Adipocyte (in vitro differentiated cells): ENCODE measurements around the gene HSFX1.

Experiments used
- DNase-seq: peaks from one replicate; pipeline ENCODE4 v3.0.0-alpha.2; 2015; ENCODE audit warnings: low read depth
- H3K27me3 ChIP-seq: replicated peaks from 2 replicates; pipeline ENCODE4 v1.7.0; 2013; ENCODE audit warnings: mild to moderate bottlenecking, low read length, moderate library complexity; ENCODE audit not compliant: control insufficient read depth, insufficient read depth
- H3K36me3 ChIP-seq: 2 replicates; pipeline ENCODE4 v1.7.0; 2013; ENCODE audit warnings: low read length, mild to moderate bottlenecking, moderate library complexity; ENCODE audit not compliant: control insufficient read depth, insufficient read depth, severe bottlenecking
- H3K4me1 ChIP-seq: 2 replicates; pipeline ENCODE4 v1.7.0; 2013; ENCODE audit warnings: mild to moderate bottlenecking, low read length, moderate library complexity; ENCODE audit not compliant: control insufficient read depth, insufficient read depth
- H3K4me3 ChIP-seq: 2 replicates; pipeline ENCODE4 v1.7.0; 2013; ENCODE audit warnings: mild to moderate bottlenecking, low read length, moderate library complexity
- H3K9ac ChIP-seq: 2 replicates; pipeline ENCODE4 v1.7.0; 2013; ENCODE audit warnings: mild to moderate bottlenecking, low read length, moderate library complexity
- H3K9me3 ChIP-seq: 2 replicates; pipeline ENCODE4 v1.7.0; 2013; ENCODE audit warnings: mild to moderate bottlenecking, low read length, moderate library complexity; ENCODE audit not compliant: control insufficient read depth

HSFX1 gene

DNA sequence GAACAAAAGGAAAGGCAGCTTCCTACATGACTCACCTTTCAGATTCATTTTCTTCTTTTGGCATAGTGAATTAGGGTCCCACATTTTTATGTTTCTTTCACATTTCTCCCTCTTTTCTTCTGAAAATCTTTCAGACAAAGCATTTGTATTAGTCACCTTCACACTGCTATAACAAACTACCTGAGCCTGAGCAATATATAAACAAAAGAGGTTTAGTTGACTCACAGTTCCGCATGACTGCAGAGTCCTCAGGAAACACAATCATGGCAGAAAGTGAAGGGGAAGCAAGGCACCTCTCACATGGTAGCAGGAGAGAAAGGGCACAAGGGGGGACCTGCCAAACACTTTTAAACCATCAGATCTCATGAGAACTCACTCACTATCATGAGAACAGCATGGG, 44.8 kb downstream of the HSFX1 start:
- DNase-seq = no peak
- H3K9ac ChIP-seq = no peak overlapping the region
- H3K36me3 ChIP-seq = no peaks in the 10 kb centered on the region
- no peaks in the 10 kb centered on the region for H3K4me1 ChIP-seq
- no peak overlapping the region for H3K4me3 ChIP-seq
- peaks cover 9% of the 10 kb centered on the region for H3K9me3 ChIP-seq
- H3K27me3 ChIP-seq = peaks cover 7% of the 10 kb centered on the region

DNA sequence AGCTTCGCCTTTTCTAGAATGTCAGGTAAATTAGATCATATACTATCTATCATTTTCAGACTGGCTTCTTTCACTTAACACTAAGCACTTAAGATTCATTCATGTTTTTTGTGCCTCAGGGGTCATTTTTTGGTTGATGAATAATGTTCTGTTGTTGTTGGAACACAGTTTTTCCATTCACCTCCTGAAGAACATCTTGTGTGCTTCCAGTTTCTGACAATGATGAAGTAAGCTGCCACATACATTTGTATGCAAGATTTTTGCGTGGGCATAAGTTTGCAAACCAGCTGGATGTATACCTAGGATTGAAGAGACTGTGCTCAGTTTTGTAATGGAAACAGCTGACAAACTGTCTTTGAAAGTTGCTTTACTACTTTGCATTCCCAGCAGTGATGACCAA, 45.5 kb downstream of the HSFX1 start:
- Histone ChIP-seq H3K9ac (no peak overlapping the region), H3K4me1 (no peaks in the 10 kb centered on the region), H3K4me3 (no peak overlapping the region), H3K9me3 (peaks cover 9% of the 10 kb centered on the region), H3K27me3 (peaks cover 5% of the 10 kb centered on the region), H3K36me3 (no peaks in the 10 kb centered on the region)
- DNase-seq = no peak

DNA sequence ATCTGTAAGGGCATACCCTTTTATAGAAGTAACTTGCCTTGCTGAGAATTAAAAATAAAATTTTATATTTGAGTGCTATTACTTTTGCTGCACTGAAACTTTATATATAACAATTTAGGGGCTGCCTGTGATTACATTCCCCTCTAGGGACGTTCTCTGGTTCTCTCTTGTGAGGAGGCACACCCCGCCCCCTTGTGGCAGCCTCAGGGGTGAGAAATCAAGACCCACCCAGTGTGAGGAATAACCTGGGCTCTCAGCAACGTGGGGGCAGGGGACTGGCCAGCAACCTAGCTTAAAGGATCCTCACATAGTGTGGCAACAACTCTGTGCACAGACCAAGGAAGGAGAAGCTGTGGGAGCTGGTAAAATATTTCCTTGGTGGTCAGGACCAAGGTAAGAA, 51.6 kb downstream of the HSFX1 start:
- H3K36me3 ChIP-seq = no peaks in the 10 kb centered on the region
- H3K9me3 ChIP-seq = no peaks in the 10 kb centered on the region
- H3K9ac ChIP-seq = no peak overlapping the region
- H3K4me1 ChIP-seq = no peaks in the 10 kb centered on the region
- peaks cover 15% of the 10 kb centered on the region for H3K27me3 ChIP-seq
- peak; percentile 9 for DNase-seq
- H3K4me3 ChIP-seq = no peak overlapping the region
